Activated CD8-positive, alpha-beta T cell treated with anti-CD3 and anti-CD28 coated beads for 36 hours (primary cell): ENCODE data around the gene GNPTG. TPM values are rescaled to one million over a fixed set of nuclear protein-coding genes. Genes with fewer than 3 reads are reported as not detected.

ENCODE experiments used
- ATAC-seq: fragments of 200-7000 bp; cut with Tn5 transposase; one replicate; pipeline ENCODE4 v1.10.0; 2021; ENCODE audit warnings: mild to moderate bottlenecking, moderate library complexity
- CTCF ChIA-PET: fragments of 350-600 bp; sonication (Branson Sonifier 250); formaldehyde crosslinking; loops from one replicate; lab custom pipeline; 2021; ENCODE audit warnings: antibody characterized with exemption; lab: Charles Lee
- POLR2A ChIA-PET: fragments of 350-600 bp; sonication (Branson Sonifier 250); formaldehyde crosslinking; loops from one replicate; lab custom pipeline; 2021; ENCODE audit warnings: antibody characterized with exemption; lab: Charles Lee
- DNase-seq: peaks from one replicate; pipeline ENCODE4 v3.0.0-alpha.2; 2020
- H3K27ac Mint-ChIP-seq: one replicate; pipeline ENCODE4 v1.8.0; 2021; ENCODE audit warnings: mild to moderate bottlenecking, mixed read lengths
- H3K27me3 Mint-ChIP-seq: one replicate; pipeline ENCODE4 v1.8.0; 2021; ENCODE audit warnings: mixed read lengths
- H3K36me3 Mint-ChIP-seq: one replicate; pipeline ENCODE4 v1.8.0; 2021; ENCODE audit warnings: low read depth, mixed read lengths
- H3K4me1 Mint-ChIP-seq: one replicate; pipeline ENCODE4 v1.8.0; 2021; ENCODE audit warnings: low read depth, mixed read lengths
- H3K4me3 Mint-ChIP-seq: one replicate; pipeline ENCODE4 v1.8.0; 2021; ENCODE audit warnings: mild to moderate bottlenecking, moderate library complexity, mixed read lengths
- H3K9me3 Mint-ChIP-seq: one replicate; pipeline ENCODE4 v1.8.0; 2021; ENCODE audit warnings: mixed read lengths
- CTCF ChIP-seq: fragments of 200-600 bp; IDR thresholded peaks from one replicate; pipeline ENCODE4 v1.8.0; 2022; ENCODE audit warnings: antibody characterized with exemption, mild to moderate bottlenecking
- intact Hi-C: fragments of 100-400 bp; cut with micrococcal nuclease; formaldehyde crosslinking; loops from one replicate; pipeline ENCODE4 v1.10.0; 2022
- total RNA-seq, 2 experiments: library from RNA; stranded (reverse); gene quantifications; one replicate each; pipeline ENCODE4 v1.2.3, GENCODE V29; 2021

GNPTG gene
- total RNA-seq, 2 experiments from 2014 or later = 17.3 to 19.2 TPM

DNA sequence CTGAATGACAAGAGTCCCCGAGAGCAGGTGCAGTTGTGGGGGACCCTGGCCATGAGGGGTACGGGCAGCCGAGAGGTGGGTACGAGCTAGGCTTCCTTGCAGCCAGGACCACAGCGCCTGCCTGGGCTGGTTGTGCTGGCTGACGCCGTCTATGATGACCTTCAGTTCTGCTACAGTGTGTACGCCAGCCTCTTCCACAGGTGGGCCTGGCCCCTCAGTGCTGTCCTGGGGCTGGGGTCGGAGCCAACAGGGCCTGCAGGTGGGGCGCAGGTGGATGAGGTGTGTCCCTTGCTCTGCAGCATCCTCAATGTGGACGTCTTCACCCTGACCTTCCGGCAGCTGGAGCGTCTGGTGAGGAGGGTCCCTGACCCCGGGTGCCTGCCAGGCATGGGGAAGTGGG lies 7.2 kb upstream of the GNPTG start:
- Mint-ChIP-seq H3K9me3 (no peaks in the 10 kb centered on the region), H3K36me3 (no peaks in the 10 kb centered on the region), H3K27ac (no peak overlapping the region), H3K27me3 (no peaks in the 10 kb centered on the region), H3K4me1 (peaks cover 18% of the 10 kb centered on the region), H3K4me3 (no peak overlapping the region)
- ChIA-PET CTCF (interaction anchor here (1.1 to 1.6 kb wide), 3 partner anchors 8 to 44 kb away, joined by 3 to 5 read pairs (median 4); no protein-coding TSS in a partner anchor), POLR2A (no interaction called here)
- intact Hi-C loops = no loop called here
- DNase-seq = no peak
- ATAC-seq = no peak
- no peak for TF ChIP-seq CTCF

DNA sequence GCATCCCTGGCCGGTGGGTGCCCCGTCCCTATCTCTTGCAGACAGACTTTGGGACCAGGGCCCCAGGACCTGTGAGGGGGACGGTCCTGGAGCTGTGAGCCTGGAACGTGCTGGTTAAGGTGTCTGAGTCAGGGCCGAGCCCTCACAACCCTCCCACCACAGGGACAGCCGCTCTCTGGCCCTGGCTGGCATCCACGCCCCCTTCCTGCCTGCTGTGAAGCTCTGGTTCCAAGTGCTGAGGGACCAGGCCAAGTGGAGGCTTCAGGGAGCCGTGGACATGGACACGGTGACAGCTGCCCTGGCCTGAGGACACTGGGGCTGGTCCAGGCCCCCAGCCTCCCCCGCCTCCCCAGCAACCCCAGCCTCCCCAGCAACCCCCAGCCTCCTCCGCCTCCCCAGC lies 6.6 kb upstream of the GNPTG start:
- Mint-ChIP-seq H3K4me3 (no peak overlapping the region), H3K27me3 (no peaks in the 10 kb centered on the region), H3K27ac (no peak overlapping the region), H3K36me3 (no peaks in the 10 kb centered on the region), H3K9me3 (no peaks in the 10 kb centered on the region), H3K4me1 (peaks cover 20% of the 10 kb centered on the region)
- no peak for TF ChIP-seq CTCF
- DNase-seq (no peak), ATAC-seq (no peak)
- intact Hi-C loops = no loop called here
- CTCF ChIA-PET = interaction anchor here (1.1 to 1.6 kb wide), 3 partner anchors 9 to 44 kb away, joined by 3 to 5 read pairs (median 4); no protein-coding TSS in a partner anchor
- POLR2A ChIA-PET = no interaction called here

GRCh38 chr16:1345651-1346421 lies 5.9 kb upstream of the GNPTG start:
- Mint-ChIP-seq H3K27me3 (no peaks in the 10 kb centered on the region), H3K4me1 (peaks cover 27% of the 10 kb centered on the region), H3K27ac (no peak overlapping the region), H3K4me3 (no peak overlapping the region), H3K9me3 (no peaks in the 10 kb centered on the region), H3K36me3 (no peaks in the 10 kb centered on the region)
- CTCF ChIA-PET = interaction anchor here (1.1 to 1.4 kb wide), 3 partner anchors 9 to 18 kb away, joined by 3 to 5 read pairs (median 3); no protein-coding TSS in a partner anchor
- intact Hi-C loops = no loop called here
- DNase-seq (no peak), ATAC-seq (no peak)
- no peak for TF ChIP-seq CTCF
- POLR2A ChIA-PET = interaction anchor here (1.0 kb wide), 1 partner anchor 75 kb away, joined by 5 read pairs; the partner anchor contains the start of gene UQCC4

- no peak overlapping the region for H3K27ac Mint-ChIP-seq
- peaks cover 27% of the 10 kb centered on the region for H3K4me1 Mint-ChIP-seq
- no peak overlapping the region for H3K4me3 Mint-ChIP-seq
- no peak for TF ChIP-seq CTCF
- CTCF ChIA-PET = interaction anchor here (0.5 to 1.2 kb wide), 2 partner anchors 17 to 693 kb away, joined by 3 read pairs; no protein-coding TSS in a partner anchor
- H3K9me3 Mint-ChIP-seq = no peaks in the 10 kb centered on the region
- DNase-seq (no peak), ATAC-seq (no peak)
- no peaks in the 10 kb centered on the region for H3K27me3 Mint-ChIP-seq
- intact Hi-C loops = no loop called here
- H3K36me3 Mint-ChIP-seq = peaks cover 2% of the 10 kb centered on the region
- POLR2A ChIA-PET = interaction anchor here (0.8 to 1.0 kb wide), 3 partner anchors 14 to 74 kb away, joined by 3 to 5 read pairs (median 3); partner anchors contain the start of gene UQCC4
Measured at GRCh38 chr16:1346422-1347285, 5.1 kb upstream of the GNPTG start.
